Liver (tissue), 9 donors: ENCODE measurements around the gene SUSD4. TPM values are rescaled to one million over a fixed set of nuclear protein-coding genes. Genes with fewer than 3 reads are reported as not detected.

Experiments used
- DNase-seq: peaks from one replicate; pipeline ENCODE4 v3.0.0-alpha.2; 2017; ENCODE audit warnings: low spot score
- H3K27ac ChIP-seq, 2 donors: one replicate each; pipeline ENCODE4 v1.7.0; 2013; ENCODE audit warnings: inconsistent platforms in 2 of 2, low read length in 2 of 2, control low read depth in 1 of 2, low read depth in 1 of 2, mild to moderate bottlenecking in 1 of 2
- H3K27me3 ChIP-seq, 4 donors: one replicate each; pipeline versions ENCODE4 v1.6.1 to v1.7.0; 2013; ENCODE audit warnings: low read length in 3 of 4, inconsistent platforms in 1 of 4, mild to moderate bottlenecking in 1 of 4, moderate library complexity in 1 of 4; ENCODE audit not compliant: control insufficient read depth in 4 of 4, insufficient read depth in 4 of 4
- H3K36me3 ChIP-seq, 4 donors: one replicate each; pipeline versions ENCODE4 v1.6.1 to v1.7.0; 2013; ENCODE audit warnings: low read length in 3 of 4, mild to moderate bottlenecking in 3 of 4, low read depth in 1 of 4, moderate library complexity in 1 of 4; ENCODE audit not compliant: control insufficient read depth in 4 of 4, insufficient read depth in 3 of 4
- H3K4me1 ChIP-seq, 4 donors: one replicate each; pipeline versions ENCODE4 v1.6.1 to v1.7.0; 2013; ENCODE audit warnings: low read length in 3 of 4, mild to moderate bottlenecking in 3 of 4, moderate library complexity in 1 of 4; ENCODE audit not compliant: control insufficient read depth in 4 of 4, insufficient read depth in 4 of 4
- H3K4me3 ChIP-seq, 3 donors: one replicate each; pipeline versions ENCODE4 v1.6.1 to v1.7.0; 2013; ENCODE audit warnings: low read length in 3 of 3, control low read depth in 1 of 3, low read depth in 1 of 3, mild to moderate bottlenecking in 1 of 3
- H3K9ac ChIP-seq, 2 donors: one replicate each; pipeline ENCODE4 v1.7.0; 2013; ENCODE audit warnings: low read length in 2 of 2, mild to moderate bottlenecking in 2 of 2, moderate library complexity in 2 of 2, control low read depth in 1 of 2, low read depth in 1 of 2
- H3K9me3 ChIP-seq, 4 donors: one replicate each; pipeline versions ENCODE4 v1.6.1 to v1.7.0; 2013; ENCODE audit warnings: low read length in 3 of 4; ENCODE audit not compliant: control insufficient read depth in 4 of 4
- EGR1 ChIP-seq, 2 donors: IDR thresholded peaks; 2 replicates each; pipeline ENCODE4 v1.6.1; 2016 to 2018; ENCODE audit warnings: antibody characterized with exemption in 2 of 2, low read depth in 2 of 2
- FOXA1 ChIP-seq: IDR thresholded peaks from 2 replicates; pipeline ENCODE4 v1.6.1; 2016; ENCODE audit warnings: antibody characterized with exemption
- FOXA2 ChIP-seq: IDR thresholded peaks from 2 replicates; pipeline ENCODE4 v1.6.1; 2016; ENCODE audit warnings: antibody characterized with exemption
- GABPA ChIP-seq, 2 donors: IDR thresholded peaks in 1 of 2; conservative IDR thresholded peaks in 1 of 2; 2 replicates each; pipeline ENCODE4 v1.6.1; 2016; ENCODE audit warnings: antibody characterized with exemption in 2 of 2, mild to moderate bottlenecking in 1 of 2, moderate library complexity in 1 of 2
- HNF4A ChIP-seq, 2 donors: conservative IDR thresholded peaks; 2 replicates each; pipeline ENCODE4 v1.6.1; 2016; ENCODE audit warnings: antibody characterized with exemption in 2 of 2, mild to moderate bottlenecking in 2 of 2
- HNF4G ChIP-seq: IDR thresholded peaks from 2 replicates; pipeline ENCODE4 v1.6.1; 2016; ENCODE audit warnings: antibody characterized with exemption
- JUND ChIP-seq, 2 donors: IDR thresholded peaks; 2 replicates each; pipeline ENCODE4 v1.6.1; 2016; ENCODE audit warnings: antibody characterized with exemption in 2 of 2
- NR2F2 ChIP-seq: IDR thresholded peaks from 2 replicates; pipeline ENCODE4 v1.6.1; 2016; ENCODE audit warnings: antibody characterized with exemption
- RAD21 ChIP-seq, 2 donors: IDR thresholded peaks; 2 replicates each; pipeline ENCODE4 v1.6.1; 2016; ENCODE audit warnings: antibody characterized with exemption in 2 of 2, mild to moderate bottlenecking in 2 of 2
- RXRA ChIP-seq, 2 donors: IDR thresholded peaks; 2 replicates each; pipeline ENCODE4 v1.6.1; 2017 to 2018; ENCODE audit warnings: antibody characterized with exemption in 2 of 2, mild to moderate bottlenecking in 1 of 2
- SP1 ChIP-seq: IDR thresholded peaks from 2 replicates; pipeline ENCODE4 v1.6.1; 2018; ENCODE audit warnings: antibody characterized with exemption, mild to moderate bottlenecking
- TAF1 ChIP-seq: conservative IDR thresholded peaks from 2 replicates; pipeline ENCODE4 v1.6.1; 2016; ENCODE audit warnings: antibody characterized with exemption, mild to moderate bottlenecking
- WGBS: extraction: QIAGEN DNeasy Blood & Tissue Kit; methylation state at CpG from one replicate; pipeline ENCODE4 v1.1.7; 2013; 5-methylcytosine and 5-hydroxymethylcytosine counted together
- polyA plus RNA-seq, 2 donors: library from polyadenylated mRNA; stranded (reverse) in 1 of 2; unstranded in 1 of 2; fragments of 200-250 nt in 1 of 2; fragments of >200 nt in 1 of 2; fragmentation: Nextera tagmentation in 1 of 2; extraction: Ambion mirVana in 1 of 2; gene quantifications; one replicate each; pipeline versions ENCODE4 v1.2.1 to v1.2.3, GENCODE V29; 2013 to 2015
- total RNA-seq, 2 donors: library from RNA; depleted of rRNA; stranded (reverse); fragments of >200 nt; gene quantifications; one replicate each; pipeline ENCODE4 v1.2.3, GENCODE V29; 2014
- TF ChIP-seq, protein P1 (sequence below): fragments of 150-350 bp; IDR thresholded peaks from 2 replicates; pipeline ENCODE4 v1.5.1; 2017; ENCODE audit warnings: improper control_type of control experiment, low read depth, low read length; ENCODE audit not compliant: missing input control
- TF ChIP-seq, protein P2 (sequence below): IDR thresholded peaks from 2 replicates; pipeline ENCODE4 v1.6.1; 2016; ENCODE audit warnings: antibody characterized with exemption
- TF ChIP-seq, protein P3 (sequence below): IDR thresholded peaks from 2 replicates; pipeline ENCODE4 v1.6.1; 2016; ENCODE audit warnings: antibody characterized with exemption
- donor health status: healthy.
- donor health status: healthy.
- donor health status: healthy.
- donor health status: healthy.
- donor health status: healthy.

Gene SUSD4
- total and polyA plus RNA-seq, 4 donors = 1.1 to 3.8 (median 1.8) TPM

DNA sequence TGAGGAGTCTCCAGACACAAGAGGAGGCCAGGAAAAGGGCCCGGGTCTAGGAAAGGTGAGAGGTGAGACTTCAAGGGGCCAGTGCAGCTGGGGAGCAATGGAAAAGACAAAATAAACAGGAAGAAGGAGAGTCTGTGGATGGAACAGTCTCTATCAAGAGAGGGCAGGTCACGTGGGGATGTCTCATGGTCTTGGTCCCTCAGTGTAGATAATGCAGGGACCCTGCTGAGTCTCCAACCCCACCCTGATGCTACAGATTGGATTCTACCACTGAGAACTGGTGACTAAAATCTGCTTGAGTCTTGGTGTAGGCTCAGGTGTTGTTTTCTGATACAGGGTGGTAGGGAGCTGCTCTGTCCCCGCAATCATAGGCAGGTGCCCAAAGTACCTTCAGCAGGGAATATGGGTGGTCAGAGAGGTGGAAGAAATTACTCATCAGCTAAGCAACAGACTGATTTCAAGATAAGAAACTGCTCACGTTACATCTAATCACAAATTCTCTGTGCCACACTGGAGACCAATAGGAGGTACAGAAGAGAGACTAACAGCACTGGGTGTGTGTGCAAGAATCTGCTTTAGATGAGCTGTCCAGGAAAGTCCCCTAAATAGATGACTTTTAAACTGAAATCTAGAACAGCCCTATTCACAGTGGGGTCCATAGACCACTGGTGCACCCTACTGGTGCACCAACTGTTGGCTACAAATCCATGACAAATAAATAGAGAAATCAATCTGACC lies 119.4 kb downstream of the SUSD4 start:
- Histone ChIP-seq H3K9me3 (no peaks in the 10 kb centered on the region), H3K4me1 (peaks cover 9 to 22% (median 14%) of the 10 kb centered on the region in 4 donors), H3K9ac (no peak overlapping the region), H3K27me3 (no peaks in the 10 kb centered on the region), H3K4me3 (no peak overlapping the region), H3K36me3 (no peaks in the 10 kb centered on the region), H3K27ac (no peak overlapping the region)
- TF ChIP-seq, protein P1, sequence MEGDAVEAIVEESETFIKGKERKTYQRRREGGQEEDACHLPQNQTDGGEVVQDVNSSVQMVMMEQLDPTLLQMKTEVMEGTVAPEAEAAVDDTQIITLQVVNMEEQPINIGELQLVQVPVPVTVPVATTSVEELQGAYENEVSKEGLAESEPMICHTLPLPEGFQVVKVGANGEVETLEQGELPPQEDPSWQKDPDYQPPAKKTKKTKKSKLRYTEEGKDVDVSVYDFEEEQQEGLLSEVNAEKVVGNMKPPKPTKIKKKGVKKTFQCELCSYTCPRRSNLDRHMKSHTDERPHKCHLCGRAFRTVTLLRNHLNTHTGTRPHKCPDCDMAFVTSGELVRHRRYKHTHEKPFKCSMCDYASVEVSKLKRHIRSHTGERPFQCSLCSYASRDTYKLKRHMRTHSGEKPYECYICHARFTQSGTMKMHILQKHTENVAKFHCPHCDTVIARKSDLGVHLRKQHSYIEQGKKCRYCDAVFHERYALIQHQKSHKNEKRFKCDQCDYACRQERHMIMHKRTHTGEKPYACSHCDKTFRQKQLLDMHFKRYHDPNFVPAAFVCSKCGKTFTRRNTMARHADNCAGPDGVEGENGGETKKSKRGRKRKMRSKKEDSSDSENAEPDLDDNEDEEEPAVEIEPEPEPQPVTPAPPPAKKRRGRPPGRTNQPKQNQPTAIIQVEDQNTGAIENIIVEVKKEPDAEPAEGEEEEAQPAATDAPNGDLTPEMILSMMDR = peak; percentile 28
- TF ChIP-seq HNF4A (conservative IDR thresholded peaks at IDR 0.05) (no peak), RAD21 (IDR thresholded peaks at IDR 0.05) (peak; percentile 73 to 76)
- DNase-seq = no peak
- 77% methylated on average over 4 of the region's 4 CpGs for WGBS

DNA sequence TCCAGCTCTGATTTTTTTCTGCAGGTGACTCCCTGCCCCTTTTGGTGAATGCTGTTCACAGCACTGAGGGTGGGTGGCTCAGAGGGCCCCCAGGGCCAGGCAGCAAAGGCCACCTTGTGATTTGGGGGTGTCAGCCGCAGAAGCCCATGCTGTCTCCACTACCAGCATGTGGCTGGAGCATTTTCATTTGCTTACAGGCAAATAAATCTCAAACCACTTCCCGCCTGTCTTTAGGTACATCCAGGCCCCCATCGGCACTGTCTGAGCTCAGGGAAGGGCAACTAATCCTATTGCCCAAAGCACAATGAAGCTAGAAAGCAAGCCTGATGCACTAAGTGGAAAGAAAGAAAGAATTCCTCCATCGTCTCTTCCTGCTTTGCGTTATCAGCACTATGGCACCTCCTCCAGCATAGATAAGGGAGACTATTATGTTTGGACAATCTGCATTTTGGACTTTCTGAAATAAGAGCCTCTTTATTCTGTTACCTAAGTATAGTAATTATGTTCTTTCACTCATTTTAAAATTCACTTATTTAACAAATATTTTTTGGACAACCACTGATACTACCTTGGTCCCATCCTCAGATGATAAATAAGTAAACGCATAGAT lies 120.4 kb downstream of the SUSD4 start:
- no peaks in the 10 kb centered on the region for H3K36me3 ChIP-seq
- no peak overlapping the region for H3K4me3 ChIP-seq
- H3K9me3 ChIP-seq = no peaks in the 10 kb centered on the region
- TF ChIP-seq RAD21 (IDR thresholded peaks at IDR 0.05) (no peak), RXRA (IDR thresholded peaks at IDR 0.05) (no peak), HNF4A (conservative IDR thresholded peaks at IDR 0.05) (no peak), GABPA (IDR thresholded peaks at IDR 0.05 in 1 of 2, conservative IDR thresholded peaks at IDR 0.05 in 1 of 2) (no peak), NR2F2 (no peak), FOXA1 (no peak), SP1 (no peak), EGR1 (IDR thresholded peaks at IDR 0.05; ENCODE audit: low read depth in 2 of 2) (no peak), TAF1 (no peak), HNF4G (no peak), FOXA2 (no peak), JUND (IDR thresholded peaks at IDR 0.05) (no peak)
- TF ChIP-seq, protein P2, sequence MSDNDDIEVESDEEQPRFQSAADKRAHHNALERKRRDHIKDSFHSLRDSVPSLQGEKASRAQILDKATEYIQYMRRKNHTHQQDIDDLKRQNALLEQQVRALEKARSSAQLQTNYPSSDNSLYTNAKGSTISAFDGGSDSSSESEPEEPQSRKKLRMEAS = no peak
- TF ChIP-seq, protein P3, sequence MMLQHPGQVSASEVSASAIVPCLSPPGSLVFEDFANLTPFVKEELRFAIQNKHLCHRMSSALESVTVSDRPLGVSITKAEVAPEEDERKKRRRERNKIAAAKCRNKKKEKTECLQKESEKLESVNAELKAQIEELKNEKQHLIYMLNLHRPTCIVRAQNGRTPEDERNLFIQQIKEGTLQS = no peak
- TF ChIP-seq, protein P1 = no peak
- H3K4me1 ChIP-seq = peaks cover 2 to 12% (median 7%) of the 10 kb centered on the region in 4 donors
- DNase-seq = no peak
- H3K9ac ChIP-seq = no peak overlapping the region
- WGBS = 81% methylated on average over 6 of the region's 6 CpGs
- H3K27ac ChIP-seq = no peak overlapping the region
- no peaks in the 10 kb centered on the region for H3K27me3 ChIP-seq
